ENCODE measurements around the gene ITGAV.

The ITGAV gene

DNA sequence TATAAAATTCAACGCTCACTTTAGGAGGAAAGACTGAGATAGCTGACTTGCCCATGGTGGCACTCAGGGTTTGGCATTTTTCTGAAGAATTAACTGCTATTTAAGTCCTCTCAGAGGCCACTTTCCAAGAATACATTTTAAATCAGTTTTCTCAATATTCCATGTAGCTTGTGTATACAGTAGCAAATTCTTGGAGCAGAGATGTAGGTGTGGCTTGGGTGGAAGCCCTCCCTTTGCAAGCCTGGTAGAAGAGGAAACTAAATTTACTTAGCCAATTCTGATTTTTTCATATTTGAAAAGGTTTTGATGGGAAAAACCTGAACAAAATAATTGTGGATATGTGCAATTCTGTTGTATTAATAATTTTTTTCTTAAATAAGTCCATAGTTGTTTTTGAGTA, 14.0 kb upstream of the ITGAV start:
- DNase-seq: no peak

DNA sequence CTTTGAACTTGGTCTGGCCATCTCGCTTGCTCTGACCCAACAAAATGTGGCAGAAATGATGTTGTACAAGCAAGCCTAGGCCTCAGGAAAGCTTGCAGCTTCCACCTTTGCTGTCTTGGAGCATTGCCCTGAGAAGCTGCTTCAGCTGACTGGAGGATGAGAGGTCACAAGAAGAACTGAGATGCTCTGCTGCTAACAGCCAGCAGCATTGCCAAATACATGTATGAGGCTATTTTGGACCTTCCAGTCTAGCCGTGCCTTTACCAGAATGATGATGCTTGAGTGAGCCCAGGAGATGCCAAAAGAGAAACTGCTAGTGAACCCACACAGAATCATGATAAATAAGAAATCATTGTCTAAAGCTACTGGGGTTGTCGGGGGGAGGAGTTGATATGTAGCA, 13.2 kb upstream of the ITGAV start:
- no peak for DNase-seq

DNA sequence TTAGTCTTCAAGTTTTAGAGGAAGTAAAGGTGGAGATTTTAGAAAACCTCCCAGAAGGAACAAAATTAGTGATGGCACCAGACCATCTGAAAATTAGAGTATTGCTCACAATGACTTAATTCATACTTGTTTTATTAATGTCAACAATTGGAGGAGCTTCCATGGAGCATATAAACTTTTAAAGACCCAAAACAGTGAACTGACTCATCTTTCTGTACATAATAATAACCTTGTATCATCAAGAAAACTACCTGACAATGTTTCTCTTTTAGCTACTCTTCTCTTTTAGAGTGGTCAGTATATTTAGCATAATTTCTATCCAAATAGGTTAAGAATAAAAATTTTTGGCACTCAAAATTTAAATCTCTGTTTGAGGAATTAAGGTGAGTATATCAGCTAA, 7.2 kb upstream of the ITGAV start:
- DNase-seq: no peak

DNA sequence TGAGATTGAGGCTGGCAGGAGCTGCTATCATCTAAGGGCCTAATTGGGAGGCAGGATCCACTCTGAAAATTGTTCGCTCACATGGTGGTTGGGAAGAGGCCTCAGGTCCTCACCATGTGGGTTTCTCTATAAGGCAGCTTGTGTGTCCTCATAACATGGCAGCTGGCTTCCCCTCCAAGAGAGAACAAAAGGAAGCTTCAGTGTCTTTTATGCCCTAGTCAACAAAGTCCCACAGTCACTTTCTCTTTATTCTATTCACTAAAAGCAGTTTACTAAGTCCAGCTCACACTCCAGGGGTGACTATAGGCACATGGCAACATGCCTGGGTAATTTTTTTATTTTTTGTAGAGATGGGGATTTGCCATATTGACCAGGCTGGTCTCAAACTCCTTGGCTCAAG, 5.8 kb upstream of the ITGAV start:
- DNase-seq: no peak

DNA sequence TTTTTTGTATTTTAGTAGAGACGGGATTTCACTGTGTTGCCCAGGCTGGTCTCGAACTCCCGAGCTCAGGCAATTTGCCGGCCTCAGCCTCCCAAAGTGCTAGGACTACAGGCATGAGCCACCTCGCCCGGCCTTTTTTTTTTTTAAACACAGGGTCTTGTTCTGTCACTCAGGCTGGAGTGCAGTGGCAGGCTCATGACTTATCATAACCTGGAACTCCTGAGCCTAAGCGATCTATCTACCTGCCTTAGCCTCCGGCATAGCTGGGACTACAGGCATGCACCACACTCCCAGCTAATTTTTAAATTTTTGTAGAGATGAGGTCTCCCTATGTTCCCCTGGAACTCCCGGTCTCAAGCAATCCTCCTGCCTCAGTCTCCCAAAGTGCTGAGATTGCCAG, 1.4 kb upstream of the ITGAV start:
- no peak for DNase-seq

DNA sequence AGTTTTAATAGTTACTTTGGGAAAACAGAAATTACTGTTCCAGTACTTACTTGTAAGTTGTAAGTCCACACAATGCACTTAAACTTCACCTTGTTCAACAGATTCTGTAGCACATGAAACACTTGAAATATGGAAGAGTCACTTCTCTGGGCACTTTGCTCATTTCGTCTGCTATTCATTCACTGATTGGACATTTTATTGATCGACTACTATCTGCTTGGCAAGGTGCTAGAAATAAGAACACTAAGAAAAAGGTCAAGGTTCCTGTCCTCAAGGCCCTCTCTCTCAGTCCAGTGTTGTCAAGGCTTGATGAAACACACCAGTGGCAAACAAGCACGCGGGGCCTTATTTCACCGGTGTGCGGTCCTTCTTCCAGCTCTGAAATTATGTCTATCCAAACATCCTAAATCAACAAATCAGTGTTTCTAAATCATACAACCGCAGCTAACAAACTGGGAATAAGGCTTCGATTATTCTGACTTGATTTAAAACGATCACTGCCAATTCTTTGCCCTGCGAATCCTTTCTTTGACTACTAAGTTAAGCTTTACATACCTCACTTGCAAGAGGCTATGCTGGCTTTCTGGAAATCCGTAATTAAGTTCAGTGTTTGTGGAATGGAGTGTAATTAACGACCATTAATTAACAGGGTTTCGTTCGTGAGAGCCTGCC, 780 bp upstream of the ITGAV start:
- no peak for DNase-seq

DNA sequence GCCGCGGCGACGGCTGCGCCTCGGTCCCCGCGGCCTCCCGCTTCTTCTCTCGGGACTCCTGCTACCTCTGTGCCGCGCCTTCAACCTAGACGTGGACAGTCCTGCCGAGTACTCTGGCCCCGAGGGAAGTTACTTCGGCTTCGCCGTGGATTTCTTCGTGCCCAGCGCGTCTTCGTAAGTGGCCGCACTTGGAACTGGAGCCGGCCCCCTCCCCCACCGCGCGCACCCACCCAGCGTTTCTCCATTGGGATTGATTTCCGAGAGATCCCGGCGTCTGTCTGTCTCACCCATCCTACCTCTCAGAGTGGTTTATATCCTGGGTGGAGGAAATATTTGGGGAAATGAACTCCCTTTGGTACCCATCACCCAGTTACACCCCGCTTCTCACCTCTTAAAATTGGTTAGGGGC, 498 bp downstream of the ITGAV start:
- DNase-seq: no peak

DNA sequence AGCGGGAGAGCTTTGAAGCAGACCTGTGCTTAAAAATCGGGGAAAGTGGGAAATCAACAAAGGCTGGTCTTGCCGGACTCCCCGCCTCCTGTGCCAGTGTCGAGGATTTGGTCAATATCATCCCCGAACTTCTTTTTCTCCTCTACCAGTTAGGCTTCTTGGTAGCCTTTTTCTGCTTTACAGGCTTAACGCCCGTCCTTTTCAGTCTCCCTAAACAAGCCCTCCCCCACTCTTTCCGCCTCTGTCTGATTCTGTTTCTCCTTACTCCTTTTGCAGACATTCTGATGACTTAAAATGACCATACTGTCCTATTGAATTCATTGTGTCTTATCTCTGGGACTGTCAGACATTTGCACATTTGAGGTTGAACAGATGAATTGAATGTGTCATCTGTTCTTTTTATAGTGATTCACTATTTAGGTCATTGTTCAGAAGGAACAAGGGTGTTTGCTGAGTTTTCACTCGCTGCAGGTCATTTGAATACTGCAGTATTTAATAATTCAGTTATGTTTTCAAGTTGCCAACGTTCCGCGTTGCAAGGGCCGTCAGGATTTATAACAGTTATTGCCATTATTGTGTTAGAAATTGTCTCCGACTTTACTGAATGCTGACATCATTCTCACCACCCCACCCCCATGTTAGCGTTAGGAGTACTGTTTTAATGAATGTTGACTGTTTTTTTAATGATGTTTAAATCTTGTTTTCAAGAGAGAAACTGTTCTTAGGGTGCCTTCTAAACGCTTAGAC, 1.1 kb downstream of the ITGAV start:
- DNase-seq: no peak

DNA sequence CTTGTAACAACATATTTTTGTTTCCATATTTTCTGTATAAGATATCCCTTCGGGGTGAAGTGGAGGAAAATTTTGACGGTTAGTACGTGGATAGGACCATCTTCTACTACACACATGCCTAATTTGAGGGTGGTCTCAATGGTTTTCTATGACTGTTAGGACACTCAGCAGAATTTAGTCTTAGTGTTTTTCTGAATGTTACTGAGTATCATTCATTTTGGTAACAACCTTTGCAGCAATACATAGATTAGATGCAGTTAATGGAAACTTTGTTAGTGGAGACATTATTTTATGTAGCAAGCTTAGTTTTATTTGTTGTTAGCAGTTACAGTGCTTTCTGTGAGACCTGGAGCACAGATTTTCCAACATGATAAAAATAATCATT, 1.6 kb downstream of the ITGAV start:
- no peak for DNase-seq

DNA sequence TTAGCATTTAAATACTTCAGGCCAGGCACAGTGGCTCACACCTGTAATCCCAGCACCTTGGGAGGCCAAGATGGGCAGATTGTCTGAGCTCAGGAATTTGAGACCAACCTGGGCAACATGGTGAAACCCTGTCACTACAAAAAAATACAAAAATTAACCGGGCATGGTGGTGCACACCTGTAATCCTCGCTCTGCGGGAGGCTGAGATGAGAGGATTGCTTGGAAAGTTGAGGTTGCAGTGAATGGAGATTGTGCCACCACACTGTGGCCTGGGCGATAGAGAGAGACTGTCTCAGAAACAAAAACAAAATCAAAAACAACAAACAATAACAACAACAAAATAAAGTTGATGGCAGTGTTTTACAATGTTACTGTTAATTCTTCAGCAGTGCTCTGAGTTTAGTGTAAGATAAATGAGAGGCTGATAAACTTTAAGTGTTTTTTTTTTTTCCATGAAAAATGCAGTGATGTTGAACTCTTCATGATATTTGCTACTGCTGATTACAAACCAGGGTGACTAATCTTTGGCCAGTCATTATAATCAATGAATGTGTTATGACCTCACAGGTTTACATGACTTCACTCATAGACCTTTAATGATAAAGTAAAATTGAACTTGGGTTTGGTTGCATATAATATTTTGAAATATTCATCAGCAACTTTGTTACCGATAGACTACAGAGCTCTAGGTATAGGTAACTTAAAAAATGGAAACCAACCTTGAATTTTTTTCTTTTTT, 2.5 kb downstream of the ITGAV start:
- no peak for DNase-seq

DNA sequence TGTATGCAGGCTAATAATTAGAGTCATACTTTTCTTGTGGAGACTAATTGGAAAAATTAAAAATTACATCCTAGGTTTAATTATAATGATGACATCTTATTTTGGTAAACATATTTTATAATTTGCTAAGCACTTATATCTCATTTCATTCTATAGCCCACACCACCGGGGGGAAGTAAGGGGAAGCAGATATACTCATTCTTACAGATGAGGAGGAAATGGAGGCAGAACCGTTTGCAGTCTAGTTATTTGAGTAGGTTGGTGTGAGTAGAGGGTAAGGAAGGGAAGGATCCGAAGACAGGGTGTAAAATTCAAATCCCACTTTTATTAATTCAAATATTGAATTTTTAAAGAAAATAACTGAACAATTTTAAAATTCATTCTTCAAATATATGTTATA, 3.7 kb downstream of the ITGAV start:
- DNase-seq: no peak

DNA sequence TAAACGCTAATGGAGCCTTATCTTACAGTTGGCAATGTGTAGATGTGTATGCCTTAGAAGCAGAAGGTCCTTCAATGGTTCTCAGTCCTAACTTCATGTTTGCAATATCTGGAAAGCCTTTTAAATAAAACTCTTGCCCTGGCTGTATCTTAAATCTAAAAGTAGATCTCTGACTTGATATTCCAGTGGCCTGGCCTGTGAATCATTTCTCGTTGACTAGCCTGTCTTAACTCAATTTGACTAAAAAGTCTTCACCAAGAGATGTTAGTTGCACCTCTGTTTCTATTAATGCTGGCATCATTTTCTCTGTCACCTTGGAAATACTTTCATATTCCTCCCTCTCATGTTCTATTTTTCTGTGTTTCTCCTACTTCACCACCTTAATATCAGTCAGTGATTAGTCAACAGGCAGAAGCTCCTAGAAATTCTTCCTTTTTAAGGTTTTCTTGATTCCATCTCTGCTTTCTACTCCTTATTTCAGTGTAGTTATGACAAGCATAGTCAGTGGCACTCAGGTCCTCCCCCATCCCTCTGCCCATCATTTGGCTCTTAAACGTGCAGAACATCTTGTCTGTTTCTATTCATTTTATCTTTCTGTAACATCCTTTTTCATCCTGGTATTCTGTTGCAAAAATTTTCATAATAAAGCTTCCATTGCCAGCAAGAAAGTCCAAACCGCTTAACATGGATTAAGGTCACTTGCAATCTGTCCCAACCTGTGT, 4.3 kb downstream of the ITGAV start:
- DNase-seq: no peak

DNA sequence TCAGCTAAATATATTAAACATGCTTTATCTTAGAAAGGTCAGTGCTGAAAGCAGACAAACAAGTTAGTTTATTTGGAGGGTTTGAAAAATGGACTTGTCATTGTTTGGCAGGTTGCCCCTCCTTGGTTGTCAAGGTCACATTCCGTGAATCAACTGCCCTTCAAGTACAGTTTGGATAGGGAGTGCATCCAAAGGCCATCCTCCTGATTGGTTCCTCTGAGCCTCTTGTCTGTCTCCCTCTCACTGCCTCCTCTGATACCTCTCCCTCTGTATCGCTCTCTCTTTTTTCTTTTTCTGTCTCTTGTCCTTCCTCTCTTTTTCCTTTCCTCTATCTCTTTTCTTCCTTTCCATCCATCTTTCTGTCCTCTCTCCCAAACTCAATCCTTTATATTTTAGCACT, 5.4 kb downstream of the ITGAV start:
- DNase-seq: no peak

DNA sequence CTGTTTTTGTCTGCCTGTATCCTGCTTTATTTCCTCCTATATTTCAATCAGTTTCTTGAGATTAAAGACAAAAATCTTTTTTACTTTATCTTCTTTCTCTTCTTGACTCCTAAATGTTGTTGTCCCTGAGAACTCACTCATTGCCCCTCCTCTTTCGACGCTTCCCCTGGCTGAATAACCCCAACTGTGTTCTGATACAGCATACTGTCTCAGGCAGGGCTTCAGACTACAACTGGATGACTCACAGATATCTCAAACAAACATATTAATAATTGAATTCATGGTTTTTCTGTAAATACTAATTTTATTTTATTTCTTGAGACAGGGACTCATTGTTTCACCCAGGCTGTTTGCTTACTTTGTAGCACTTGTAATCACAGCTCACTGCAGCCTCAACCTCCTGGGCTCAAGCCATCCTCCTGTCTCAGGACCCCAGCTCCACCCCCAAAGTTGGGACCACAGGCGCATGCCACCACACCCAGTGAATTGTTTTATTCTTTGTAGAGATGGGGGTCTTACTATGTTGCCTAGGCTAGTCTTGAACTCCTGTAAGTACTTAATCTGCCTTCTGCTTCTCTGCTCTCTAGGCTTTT, 9.4 kb downstream of the ITGAV start:
- DNase-seq: no peak

DNA sequence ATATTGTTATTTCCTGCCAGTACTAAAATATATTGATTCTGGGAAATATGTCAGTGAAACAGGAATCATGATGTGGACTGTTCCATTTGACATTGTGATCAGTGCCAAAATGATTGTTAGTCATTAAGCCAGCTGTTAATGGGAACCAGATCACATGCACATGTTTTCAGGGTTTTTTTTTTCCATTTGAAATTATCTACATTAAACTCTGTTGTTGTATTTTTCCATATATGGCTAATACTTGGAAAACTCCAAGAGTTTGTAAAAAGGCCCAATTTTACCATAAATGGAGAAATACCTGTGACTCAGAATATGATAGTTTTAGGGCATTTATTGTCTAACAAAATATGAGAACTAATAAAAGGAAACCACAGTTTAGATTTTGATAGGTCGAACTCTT, 13.4 kb downstream of the ITGAV start:
- DNase-seq: no peak

DNA sequence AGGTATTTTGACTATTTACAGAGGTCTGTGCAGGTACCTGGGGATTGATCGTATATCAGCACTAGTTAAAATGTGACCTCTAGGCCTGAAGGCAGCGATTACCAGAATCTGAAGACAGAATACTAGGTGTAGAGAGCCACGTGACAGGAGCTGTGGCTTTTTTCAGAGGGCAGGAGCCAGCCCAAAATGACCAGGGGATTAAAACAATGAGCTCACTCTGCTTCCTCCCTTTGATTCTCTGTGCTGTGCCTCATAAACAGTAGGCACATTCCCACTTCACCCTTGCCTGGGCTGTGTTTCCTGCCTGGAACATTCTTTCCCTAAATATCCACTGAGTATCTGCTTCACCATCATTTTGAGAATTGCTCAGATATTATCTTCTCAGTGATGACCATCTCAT, 15.2 kb downstream of the ITGAV start:
- no peak for DNase-seq

DNA sequence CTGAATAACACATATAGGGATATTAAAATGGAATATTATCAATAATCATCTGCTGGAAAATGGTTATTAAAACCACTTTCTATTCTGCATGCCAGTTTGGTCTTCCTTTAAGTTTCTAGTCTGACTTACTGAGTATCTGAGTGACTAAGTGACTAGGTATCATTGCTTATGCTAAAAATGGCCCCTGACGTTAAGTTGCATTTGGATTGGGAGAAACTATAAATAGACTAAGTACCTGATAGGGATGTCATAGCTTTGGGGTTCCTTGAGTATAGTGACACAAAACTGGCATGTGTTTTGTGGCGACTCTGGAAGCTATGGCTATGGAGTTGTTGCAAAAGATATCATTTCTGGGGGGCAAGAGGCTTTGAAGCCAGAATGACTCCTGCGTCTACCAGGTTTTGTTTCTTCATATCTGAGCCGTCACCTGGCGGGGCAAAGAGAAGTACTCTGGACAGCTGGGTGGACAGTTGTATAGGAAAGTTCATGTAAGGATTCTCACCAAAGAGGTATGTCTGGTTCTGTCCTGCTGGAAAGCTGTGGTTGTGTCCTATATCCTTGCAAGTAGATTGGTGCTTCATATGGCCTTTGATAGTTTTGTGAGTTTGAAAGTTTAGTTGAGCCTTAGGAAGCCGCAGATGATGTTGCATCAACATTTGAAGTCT, 17.9 kb downstream of the ITGAV start:
- no peak for DNase-seq

DNA sequence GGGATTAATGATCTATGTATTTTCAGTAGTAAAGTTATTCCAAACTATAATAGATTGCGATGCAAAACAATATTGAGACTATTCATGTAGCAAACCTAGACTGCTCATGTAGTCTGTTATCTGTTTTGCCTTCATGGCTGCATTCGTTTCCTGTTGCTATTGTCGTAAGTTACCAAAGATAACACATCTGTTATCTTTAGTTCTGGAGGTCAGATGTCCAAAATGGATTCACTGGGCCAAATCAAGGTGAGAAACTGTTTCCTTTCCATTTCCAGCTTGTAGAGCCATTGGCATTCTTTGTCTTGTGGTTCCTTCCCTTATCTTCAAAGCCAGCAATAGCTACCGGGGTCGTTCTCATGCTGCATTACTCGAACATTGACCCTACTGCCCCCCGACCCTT, 20.9 kb downstream of the ITGAV start:
- no peak for DNase-seq

DNA sequence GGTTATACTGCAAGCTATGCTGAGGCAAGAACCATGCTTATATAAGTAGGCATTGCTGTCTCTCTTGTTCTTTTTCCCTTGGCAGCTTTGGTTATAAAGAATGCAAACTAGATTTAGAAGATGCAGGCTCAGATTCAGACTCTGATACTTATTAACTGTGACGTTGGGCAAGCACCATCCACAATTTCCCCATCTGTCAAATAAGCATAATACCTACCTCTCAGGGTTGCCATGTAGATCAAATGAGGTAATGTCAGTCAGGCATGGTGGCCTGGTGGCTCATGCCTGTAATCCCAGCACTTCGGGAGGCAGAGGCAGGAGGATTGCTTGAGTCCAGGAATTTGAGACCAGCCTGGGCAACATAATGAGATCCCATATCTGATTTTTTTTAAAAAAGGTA, 21.7 kb downstream of the ITGAV start:
- DNase-seq: no peak

DNA sequence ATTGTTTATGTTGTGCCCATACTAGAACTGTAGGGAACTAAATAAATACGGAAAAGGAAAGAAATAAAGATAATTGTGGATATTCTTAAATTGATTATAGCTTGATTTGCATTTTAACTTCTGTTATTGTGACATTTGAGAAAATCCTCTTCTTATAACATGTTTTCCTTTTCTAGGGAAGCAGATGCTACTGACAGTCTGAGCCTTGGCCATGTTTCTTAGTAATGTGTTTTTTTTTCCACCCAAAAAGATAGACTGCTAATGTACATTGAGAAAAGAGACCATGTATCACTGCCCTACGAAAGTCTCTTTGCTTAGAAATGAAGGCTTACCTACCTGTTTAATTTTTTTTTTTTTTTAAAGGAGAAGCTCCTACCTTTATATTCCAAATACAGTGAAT, 22.2 kb downstream of the ITGAV start:
- no peak for DNase-seq

DNA sequence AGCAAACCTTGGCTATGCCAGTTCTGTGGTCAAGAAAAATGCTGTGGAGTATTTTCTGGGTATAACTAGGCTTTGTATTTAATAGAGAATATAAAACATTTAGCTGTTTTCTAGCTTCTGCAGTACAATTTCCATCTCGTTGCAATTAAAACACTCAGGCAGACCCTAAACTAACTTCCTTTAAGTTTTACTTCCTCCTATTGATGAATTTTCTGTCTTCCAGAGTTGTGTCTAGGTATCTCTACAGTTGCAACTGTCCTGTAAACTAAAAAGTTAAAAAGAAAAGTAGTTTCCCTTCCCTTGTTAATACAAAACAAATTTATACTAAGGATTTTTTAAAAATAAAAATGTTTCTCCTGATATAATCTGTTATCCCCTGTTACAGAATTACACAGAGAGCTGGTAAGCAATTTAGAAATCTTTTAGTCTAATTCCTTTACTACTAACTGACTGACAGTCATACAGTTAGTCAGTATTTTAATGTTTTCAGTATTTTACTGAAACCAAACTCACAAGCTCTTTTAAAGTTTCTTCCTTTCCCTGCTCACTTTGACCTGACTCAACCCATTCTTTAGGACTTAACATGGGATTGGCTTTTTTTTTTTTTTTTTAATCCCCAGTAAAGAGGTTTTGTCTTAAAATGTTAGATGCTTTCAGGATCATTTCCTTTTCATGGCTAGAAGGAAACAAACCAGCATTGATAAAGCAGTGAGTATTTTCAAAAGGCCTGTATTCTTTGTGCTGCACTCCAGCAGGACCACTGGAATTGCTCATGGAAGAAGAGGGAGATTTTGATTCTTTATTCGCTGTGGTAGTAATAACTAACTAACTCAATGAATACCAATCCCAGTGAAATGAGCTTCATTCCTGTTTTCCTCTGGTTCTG, 22.9 kb downstream of the ITGAV start:
- no peak for DNase-seq

DNA sequence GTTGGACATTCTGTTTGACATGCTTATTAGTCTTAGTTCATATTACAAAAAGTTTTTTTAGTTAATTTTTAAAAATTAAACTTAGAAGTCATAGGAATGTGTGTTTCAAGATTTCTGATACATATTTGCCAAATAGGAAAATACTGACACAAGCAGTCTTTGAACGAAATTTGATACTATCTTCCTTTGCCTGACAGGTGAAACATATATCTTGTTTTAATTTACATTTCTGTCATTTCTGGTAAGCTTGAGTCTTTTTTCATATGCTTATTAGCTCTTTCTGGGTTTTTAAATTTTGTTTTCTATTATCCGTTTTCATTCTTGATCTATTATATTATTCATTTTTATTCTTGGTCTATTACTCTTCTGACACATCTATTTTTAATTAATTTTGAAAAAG, 24.5 kb downstream of the ITGAV start:
- no peak for DNase-seq

All from NCI-H1930 (cell line).